ENCODE results near the gene MYO1B.

- TF ChIP-seq EZH2 (IDR thresholded peaks at IDR 0.05; ENCODE audit: low read length, missing control alignments), result no peak
- TF ChIP-seq, protein P1, sequence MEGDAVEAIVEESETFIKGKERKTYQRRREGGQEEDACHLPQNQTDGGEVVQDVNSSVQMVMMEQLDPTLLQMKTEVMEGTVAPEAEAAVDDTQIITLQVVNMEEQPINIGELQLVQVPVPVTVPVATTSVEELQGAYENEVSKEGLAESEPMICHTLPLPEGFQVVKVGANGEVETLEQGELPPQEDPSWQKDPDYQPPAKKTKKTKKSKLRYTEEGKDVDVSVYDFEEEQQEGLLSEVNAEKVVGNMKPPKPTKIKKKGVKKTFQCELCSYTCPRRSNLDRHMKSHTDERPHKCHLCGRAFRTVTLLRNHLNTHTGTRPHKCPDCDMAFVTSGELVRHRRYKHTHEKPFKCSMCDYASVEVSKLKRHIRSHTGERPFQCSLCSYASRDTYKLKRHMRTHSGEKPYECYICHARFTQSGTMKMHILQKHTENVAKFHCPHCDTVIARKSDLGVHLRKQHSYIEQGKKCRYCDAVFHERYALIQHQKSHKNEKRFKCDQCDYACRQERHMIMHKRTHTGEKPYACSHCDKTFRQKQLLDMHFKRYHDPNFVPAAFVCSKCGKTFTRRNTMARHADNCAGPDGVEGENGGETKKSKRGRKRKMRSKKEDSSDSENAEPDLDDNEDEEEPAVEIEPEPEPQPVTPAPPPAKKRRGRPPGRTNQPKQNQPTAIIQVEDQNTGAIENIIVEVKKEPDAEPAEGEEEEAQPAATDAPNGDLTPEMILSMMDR (conservative IDR thresholded peaks at IDR 0.05 in 1 of 2, IDR thresholded peaks at IDR 0.05 in 1 of 2; ENCODE audit: low read depth in 1 of 2, low read length in 2 of 2), result no peak
Observed at GRCh38 chr2:191225690-191226089, 19.5 kb upstream of the MYO1B start.

All from fibroblast of lung (primary cell).